ENCODE data around the gene TTC28.
"Not testable (repeated sequence)": the region's sequence is repeated elsewhere in the genome, so short reads cannot be mapped to it uniquely, and the experiment has no call there.

The TTC28 gene

DNA sequence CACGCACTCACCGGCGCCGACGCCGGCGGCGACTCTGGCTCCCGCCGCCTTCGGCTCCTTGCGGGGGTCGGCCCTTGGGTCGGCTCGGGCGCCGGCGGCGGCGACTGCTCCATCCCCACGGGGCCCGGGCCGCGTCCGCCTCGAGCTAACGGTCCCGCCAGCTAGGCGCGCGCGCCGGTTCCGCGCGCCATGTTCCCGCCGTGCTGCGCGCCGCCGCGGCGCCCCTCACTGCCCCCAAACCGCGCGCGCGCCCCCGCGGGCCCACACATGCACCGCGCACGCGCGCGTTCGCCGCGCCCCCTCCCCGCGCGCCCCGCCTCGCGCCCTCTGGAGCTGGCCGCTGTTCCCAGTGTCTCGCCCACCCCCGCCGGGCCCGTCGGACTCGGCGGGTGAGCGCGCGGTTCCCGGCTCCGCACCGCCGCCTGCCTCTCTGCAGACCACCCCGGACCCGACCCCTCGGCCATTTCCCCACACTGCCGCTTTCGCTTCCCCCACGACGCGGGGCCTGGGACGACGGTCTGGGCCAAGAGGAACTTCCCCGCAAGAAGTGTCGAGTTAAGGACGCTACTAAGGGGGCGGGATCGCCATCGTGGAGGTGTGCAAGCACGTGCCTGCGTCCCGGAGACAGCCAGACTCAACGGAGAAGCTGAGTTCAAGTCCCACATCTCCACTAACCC lies at the start of gene TTC28:
Gene TTC28 (minus strand): TSS at position 230 of the 677 bp plus-strand sequence. CDS start 117 bp downstream, at position 113.
- H3K4me3 ChIP-seq (ENCODE audit: low read depth, low read length), result peak within 1 kb of the TSS; percentile 65
- not testable (repeated sequence) for H3K36me3 ChIP-seq (ENCODE audit: control insufficient read depth, insufficient read depth, low read length); H3K4me1 ChIP-seq (ENCODE audit: control insufficient read depth, insufficient read depth, low read length); H3K9me3 ChIP-seq (ENCODE audit: control insufficient read depth, insufficient read depth, low read length); H3K9ac ChIP-seq (ENCODE audit: low read depth, low read length)
- H3K27me3 ChIP-seq (ENCODE audit: control insufficient read depth, insufficient read depth, low read length), result peaks cover 12% of the 10 kb centered on the region

DNA sequence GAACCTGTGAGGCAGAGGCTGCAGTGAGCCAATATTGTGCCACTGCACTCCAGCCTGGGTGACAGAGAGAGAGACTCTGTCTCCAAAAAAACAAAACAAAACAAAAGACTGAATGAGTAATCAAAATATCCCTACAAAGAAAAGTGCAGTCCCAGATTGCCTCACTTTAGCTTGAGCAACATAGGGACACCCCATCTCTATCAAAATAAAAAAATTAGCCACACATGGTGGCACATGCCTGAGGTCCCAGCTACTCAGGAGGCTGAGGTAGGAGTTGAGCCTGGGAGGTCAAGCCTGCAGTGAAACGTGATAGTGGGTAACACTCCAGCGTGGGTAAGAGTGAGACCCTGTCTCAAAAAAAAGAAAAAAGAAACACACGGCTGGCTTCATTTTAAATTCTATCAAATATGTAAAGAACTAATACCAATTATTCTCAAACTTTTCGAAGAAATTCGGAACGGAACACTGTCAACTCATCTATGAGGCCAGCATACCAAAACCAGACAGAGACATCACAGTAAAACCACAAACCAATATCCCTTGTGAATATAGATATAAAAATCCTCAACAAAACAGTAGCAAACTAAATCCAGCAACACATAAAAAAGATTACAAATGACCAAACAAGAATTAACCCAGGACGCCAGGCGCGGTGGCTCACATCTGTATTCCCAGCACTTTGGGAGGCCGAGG lies 49.1 kb upstream of the TTC28 start:
- Histone ChIP-seq H3K9ac (ENCODE audit: low read depth, low read length) (no peak overlapping the region), H3K4me1 (ENCODE audit: control insufficient read depth, insufficient read depth, low read length) (no peaks in the 10 kb centered on the region), H3K36me3 (ENCODE audit: control insufficient read depth, insufficient read depth, low read length) (peaks cover 10% of the 10 kb centered on the region), H3K9me3 (ENCODE audit: control insufficient read depth, insufficient read depth, low read length) (no peaks in the 10 kb centered on the region), H3K27me3 (ENCODE audit: control insufficient read depth, insufficient read depth, low read length) (no peaks in the 10 kb centered on the region), H3K4me3 (ENCODE audit: low read depth, low read length) (no peak overlapping the region)

- Histone ChIP-seq H3K9me3 (ENCODE audit: control insufficient read depth, insufficient read depth, low read length) (no peaks in the 10 kb centered on the region), H3K4me3 (ENCODE audit: low read depth, low read length) (no peak overlapping the region), H3K36me3 (ENCODE audit: control insufficient read depth, insufficient read depth, low read length) (peaks cover 12% of the 10 kb centered on the region), H3K9ac (ENCODE audit: low read depth, low read length) (no peak overlapping the region), H3K4me1 (ENCODE audit: control insufficient read depth, insufficient read depth, low read length) (no peaks in the 10 kb centered on the region), H3K27me3 (ENCODE audit: control insufficient read depth, insufficient read depth, low read length) (no peaks in the 10 kb centered on the region)
Observed at GRCh38 chr22:28728002-28728401, 48.4 kb upstream of the TTC28 start.

DNA sequence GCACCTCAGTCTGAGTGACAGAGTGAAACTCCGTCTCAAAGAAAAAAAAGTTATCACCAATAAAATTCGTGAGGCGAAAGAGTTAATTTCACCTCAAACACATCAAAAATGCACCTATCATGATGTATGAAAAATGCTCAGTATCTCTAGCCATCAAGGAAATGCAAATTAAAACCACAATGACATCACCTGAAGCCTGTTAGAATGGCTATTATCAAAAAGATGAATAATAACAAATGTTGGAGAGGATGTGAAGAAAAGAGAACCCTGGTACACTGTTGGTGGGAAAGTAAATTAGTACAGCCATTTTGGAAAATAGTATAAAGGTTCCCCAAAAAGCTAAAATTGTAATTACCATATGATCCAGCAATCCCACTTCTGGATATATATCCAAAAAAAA lies 38.4 kb upstream of the TTC28 start:
- Histone ChIP-seq H3K9me3 (ENCODE audit: control insufficient read depth, insufficient read depth, low read length) (no peaks in the 10 kb centered on the region), H3K4me3 (ENCODE audit: low read depth, low read length) (no peak overlapping the region), H3K27me3 (ENCODE audit: control insufficient read depth, insufficient read depth, low read length) (no peaks in the 10 kb centered on the region), H3K36me3 (ENCODE audit: control insufficient read depth, insufficient read depth, low read length) (no peaks in the 10 kb centered on the region), H3K4me1 (ENCODE audit: control insufficient read depth, insufficient read depth, low read length) (no peaks in the 10 kb centered on the region), H3K9ac (ENCODE audit: low read depth, low read length) (no peak overlapping the region)

DNA sequence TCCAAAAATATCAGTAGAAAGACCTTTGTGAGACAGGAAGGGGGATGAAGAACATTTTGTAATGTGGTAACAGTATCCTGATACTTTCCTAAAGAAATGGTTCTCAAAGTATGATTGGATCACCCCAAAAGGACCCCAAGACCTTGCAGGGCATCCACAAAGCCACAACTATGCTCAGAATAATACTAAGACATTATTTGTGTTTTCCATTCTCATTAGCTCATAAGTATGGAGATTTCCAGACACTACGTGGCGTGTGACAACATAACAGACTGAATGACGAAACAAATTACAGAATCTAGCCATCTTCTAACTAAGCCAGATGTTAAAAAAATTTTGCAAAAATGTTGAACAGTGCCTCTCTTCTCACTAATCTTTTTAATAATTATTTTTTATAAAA lies 37.0 kb upstream of the TTC28 start:
- Histone ChIP-seq H3K4me3 (ENCODE audit: low read depth, low read length) (no peak overlapping the region), H3K9ac (ENCODE audit: low read depth, low read length) (no peak overlapping the region), H3K4me1 (ENCODE audit: control insufficient read depth, insufficient read depth, low read length) (no peaks in the 10 kb centered on the region), H3K27me3 (ENCODE audit: control insufficient read depth, insufficient read depth, low read length) (no peaks in the 10 kb centered on the region), H3K9me3 (ENCODE audit: control insufficient read depth, insufficient read depth, low read length) (no peaks in the 10 kb centered on the region), H3K36me3 (ENCODE audit: control insufficient read depth, insufficient read depth, low read length) (no peaks in the 10 kb centered on the region)

GRCh38 chr22:28715611-28716010 lies 36.0 kb upstream of the TTC28 start:
- H3K4me3 ChIP-seq (ENCODE audit: low read depth, low read length), result no peak overlapping the region
- no peaks in the 10 kb centered on the region for H3K4me1 ChIP-seq (ENCODE audit: control insufficient read depth, insufficient read depth, low read length)
- H3K36me3 ChIP-seq (ENCODE audit: control insufficient read depth, insufficient read depth, low read length), result no peaks in the 10 kb centered on the region
- H3K9me3 ChIP-seq (ENCODE audit: control insufficient read depth, insufficient read depth, low read length), result no peaks in the 10 kb centered on the region
- H3K27me3 ChIP-seq (ENCODE audit: control insufficient read depth, insufficient read depth, low read length), result no peaks in the 10 kb centered on the region
- no peak overlapping the region for H3K9ac ChIP-seq (ENCODE audit: low read depth, low read length)

- no peak overlapping the region for H3K9ac ChIP-seq (ENCODE audit: low read depth, low read length)
- no peaks in the 10 kb centered on the region for H3K9me3 ChIP-seq (ENCODE audit: control insufficient read depth, insufficient read depth, low read length)
- no peaks in the 10 kb centered on the region for H3K27me3 ChIP-seq (ENCODE audit: control insufficient read depth, insufficient read depth, low read length)
- H3K36me3 ChIP-seq (ENCODE audit: control insufficient read depth, insufficient read depth, low read length), result no peaks in the 10 kb centered on the region
- H3K4me3 ChIP-seq (ENCODE audit: low read depth, low read length), result no peak overlapping the region
- no peaks in the 10 kb centered on the region for H3K4me1 ChIP-seq (ENCODE audit: control insufficient read depth, insufficient read depth, low read length)
Observed at GRCh38 chr22:28714043-28714628, 34.5 kb upstream of the TTC28 start.

DNA sequence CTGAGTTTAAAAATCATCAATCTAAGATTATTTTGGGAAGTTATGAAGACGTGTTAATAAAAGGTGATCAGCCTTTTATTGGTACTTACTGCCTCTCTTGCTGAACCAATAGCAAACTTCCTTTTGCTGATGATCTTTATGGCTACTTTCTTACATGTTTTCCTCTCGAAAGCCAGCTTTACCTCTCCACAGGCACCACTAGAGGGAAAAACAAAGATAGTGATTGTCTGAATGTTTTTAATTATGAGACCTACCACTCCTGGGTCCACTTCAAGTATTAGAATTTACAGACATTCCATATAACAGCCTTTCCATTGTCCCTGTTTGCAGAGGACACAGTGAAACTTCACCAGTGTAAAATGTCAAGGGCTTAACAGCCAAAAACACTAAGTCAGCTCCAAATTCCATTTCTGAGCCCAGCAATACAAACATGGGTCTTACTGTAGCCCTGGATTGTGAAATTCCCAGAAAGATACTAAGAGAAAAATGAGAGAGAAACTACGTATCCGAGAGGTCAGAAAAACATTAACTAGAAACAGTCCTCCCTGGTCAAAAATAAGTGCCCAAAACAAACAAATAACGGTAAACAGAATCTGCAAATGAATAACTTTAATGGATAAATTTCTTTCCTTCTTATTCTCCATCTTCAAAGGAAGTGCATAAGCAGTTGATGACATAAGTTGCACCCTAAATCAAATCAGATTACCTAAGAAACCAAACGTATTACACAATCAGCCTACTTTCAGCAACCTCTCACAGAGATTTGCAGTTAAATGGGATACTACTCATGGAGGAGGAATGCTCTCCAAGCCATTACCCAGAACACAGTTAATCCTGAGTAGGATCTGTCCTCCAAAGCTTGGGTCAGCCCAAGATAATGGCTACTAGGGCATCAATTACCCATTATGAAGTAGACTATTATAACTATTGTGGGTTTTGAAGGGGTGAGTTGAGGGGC lies 32.5 kb upstream of the TTC28 start:
- peaks cover 2% of the 10 kb centered on the region for H3K36me3 ChIP-seq (ENCODE audit: control insufficient read depth, insufficient read depth, low read length)
- no peak overlapping the region for H3K4me3 ChIP-seq (ENCODE audit: low read depth, low read length)
- no peaks in the 10 kb centered on the region for H3K27me3 ChIP-seq (ENCODE audit: control insufficient read depth, insufficient read depth, low read length)
- H3K9me3 ChIP-seq (ENCODE audit: control insufficient read depth, insufficient read depth, low read length), result no peaks in the 10 kb centered on the region
- no peaks in the 10 kb centered on the region for H3K4me1 ChIP-seq (ENCODE audit: control insufficient read depth, insufficient read depth, low read length)
- H3K9ac ChIP-seq (ENCODE audit: low read depth, low read length), result no peak overlapping the region

GRCh38 chr22:28711341-28711740 lies 31.7 kb upstream of the TTC28 start:
- Histone ChIP-seq H3K36me3 (ENCODE audit: control insufficient read depth, insufficient read depth, low read length) (peaks cover 2% of the 10 kb centered on the region), H3K27me3 (ENCODE audit: control insufficient read depth, insufficient read depth, low read length) (no peaks in the 10 kb centered on the region), H3K4me3 (ENCODE audit: low read depth, low read length) (no peak overlapping the region), H3K4me1 (ENCODE audit: control insufficient read depth, insufficient read depth, low read length) (no peaks in the 10 kb centered on the region), H3K9ac (ENCODE audit: low read depth, low read length) (no peak overlapping the region), H3K9me3 (ENCODE audit: control insufficient read depth, insufficient read depth, low read length) (no peaks in the 10 kb centered on the region)

GRCh38 chr22:28710576-28711191 lies 31.0 kb upstream of the TTC28 start:
- no peaks in the 10 kb centered on the region for H3K4me1 ChIP-seq (ENCODE audit: control insufficient read depth, insufficient read depth, low read length)
- H3K36me3 ChIP-seq (ENCODE audit: control insufficient read depth, insufficient read depth, low read length), result peaks cover 2% of the 10 kb centered on the region
- no peaks in the 10 kb centered on the region for H3K9me3 ChIP-seq (ENCODE audit: control insufficient read depth, insufficient read depth, low read length)
- no peak overlapping the region for H3K9ac ChIP-seq (ENCODE audit: low read depth, low read length)
- H3K4me3 ChIP-seq (ENCODE audit: low read depth, low read length), result no peak overlapping the region
- no peaks in the 10 kb centered on the region for H3K27me3 ChIP-seq (ENCODE audit: control insufficient read depth, insufficient read depth, low read length)

GRCh38 chr22:28710107-28710506 lies 30.5 kb upstream of the TTC28 start:
- peaks cover 2% of the 10 kb centered on the region for H3K36me3 ChIP-seq (ENCODE audit: control insufficient read depth, insufficient read depth, low read length)
- no peak overlapping the region for H3K4me3 ChIP-seq (ENCODE audit: low read depth, low read length)
- no peaks in the 10 kb centered on the region for H3K27me3 ChIP-seq (ENCODE audit: control insufficient read depth, insufficient read depth, low read length)
- no peaks in the 10 kb centered on the region for H3K9me3 ChIP-seq (ENCODE audit: control insufficient read depth, insufficient read depth, low read length)
- H3K9ac ChIP-seq (ENCODE audit: low read depth, low read length), result no peak overlapping the region
- no peaks in the 10 kb centered on the region for H3K4me1 ChIP-seq (ENCODE audit: control insufficient read depth, insufficient read depth, low read length)
